HCT116 (cell line): ENCODE data around the gene INPP5E.

Experiments used
- CTCF ChIP-seq, 3 experiments: fragments of 200-600 bp in 1 of 3; sonication (generic) in 1 of 3; IDR thresholded peaks in 2 of 3; conservative IDR thresholded peaks in 1 of 3; 2 replicates each; pipeline ENCODE4 v1.5.1; 2012 to 2017; ENCODE audit warnings: low read depth in 2 of 3, low read length in 2 of 3, antibody characterized with exemption in 1 of 3, borderline replicate concordance in 1 of 3, control low read depth in 1 of 3, mild to moderate bottlenecking in 1 of 3, mixed read lengths in 1 of 3, mixed run types in 1 of 3, moderate library complexity in 1 of 3; ENCODE audit not compliant: insufficient read depth in 1 of 3
- EZH2 ChIP-seq: fragments of 200-600 bp; sonication (generic); IDR thresholded peaks from 2 replicates; pipeline ENCODE4 v1.6.1; 2017; ENCODE audit warnings: antibody characterized with exemption, mixed run types
- POLR2A ChIP-seq: IDR thresholded peaks from 2 replicates; pipeline ENCODE4 v1.7.0; 2011; ENCODE audit warnings: borderline replicate concordance; ENCODE audit not compliant: insufficient read depth, insufficient read length; ENCODE audit errors: extremely low read depth
- POLR2AphosphoS5 ChIP-seq: IDR thresholded peaks from 2 replicates; pipeline ENCODE4 v1.6.1; 2011; ENCODE audit warnings: mild to moderate bottlenecking, low read depth, low read length, moderate library complexity
- ZNF274 ChIP-seq: fragments of 200-500 bp; sonication (Bioruptor generic); IDR thresholded peaks from 2 replicates; pipeline ENCODE4 v1.6.1; 2014; ENCODE audit warnings: mild to moderate bottlenecking, low read depth, low read length, inconsistent platforms
- TF ChIP-seq, protein P1 (sequence below): IDR thresholded peaks from 2 replicates; pipeline ENCODE4 v1.6.1; 2012; ENCODE audit warnings: low read depth
- TF ChIP-seq, protein P2 (sequence below): IDR thresholded peaks from 2 replicates; pipeline ENCODE4 v1.6.1; 2012

GRCh38 chr9:136453326-136453725, 13.7 kb upstream of the INPP5E start:
- TF ChIP-seq CTCF (IDR thresholded peaks at IDR 0.05 in 2 of 3, conservative IDR thresholded peaks at IDR 0.05 in 1 of 3; ENCODE audit: borderline replicate concordance in 1 of 3, insufficient read depth in 1 of 3, low read depth in 2 of 3, low read length in 2 of 3) = no peak
- TF ChIP-seq, protein P1, sequence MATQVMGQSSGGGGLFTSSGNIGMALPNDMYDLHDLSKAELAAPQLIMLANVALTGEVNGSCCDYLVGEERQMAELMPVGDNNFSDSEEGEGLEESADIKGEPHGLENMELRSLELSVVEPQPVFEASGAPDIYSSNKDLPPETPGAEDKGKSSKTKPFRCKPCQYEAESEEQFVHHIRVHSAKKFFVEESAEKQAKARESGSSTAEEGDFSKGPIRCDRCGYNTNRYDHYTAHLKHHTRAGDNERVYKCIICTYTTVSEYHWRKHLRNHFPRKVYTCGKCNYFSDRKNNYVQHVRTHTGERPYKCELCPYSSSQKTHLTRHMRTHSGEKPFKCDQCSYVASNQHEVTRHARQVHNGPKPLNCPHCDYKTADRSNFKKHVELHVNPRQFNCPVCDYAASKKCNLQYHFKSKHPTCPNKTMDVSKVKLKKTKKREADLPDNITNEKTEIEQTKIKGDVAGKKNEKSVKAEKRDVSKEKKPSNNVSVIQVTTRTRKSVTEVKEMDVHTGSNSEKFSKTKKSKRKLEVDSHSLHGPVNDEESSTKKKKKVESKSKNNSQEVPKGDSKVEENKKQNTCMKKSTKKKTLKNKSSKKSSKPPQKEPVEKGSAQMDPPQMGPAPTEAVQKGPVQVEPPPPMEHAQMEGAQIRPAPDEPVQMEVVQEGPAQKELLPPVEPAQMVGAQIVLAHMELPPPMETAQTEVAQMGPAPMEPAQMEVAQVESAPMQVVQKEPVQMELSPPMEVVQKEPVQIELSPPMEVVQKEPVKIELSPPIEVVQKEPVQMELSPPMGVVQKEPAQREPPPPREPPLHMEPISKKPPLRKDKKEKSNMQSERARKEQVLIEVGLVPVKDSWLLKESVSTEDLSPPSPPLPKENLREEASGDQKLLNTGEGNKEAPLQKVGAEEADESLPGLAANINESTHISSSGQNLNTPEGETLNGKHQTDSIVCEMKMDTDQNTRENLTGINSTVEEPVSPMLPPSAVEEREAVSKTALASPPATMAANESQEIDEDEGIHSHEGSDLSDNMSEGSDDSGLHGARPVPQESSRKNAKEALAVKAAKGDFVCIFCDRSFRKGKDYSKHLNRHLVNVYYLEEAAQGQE = no peak
- TF ChIP-seq ZNF274 = no peak
- TF ChIP-seq POLR2A = no peak
- TF ChIP-seq, protein P2, sequence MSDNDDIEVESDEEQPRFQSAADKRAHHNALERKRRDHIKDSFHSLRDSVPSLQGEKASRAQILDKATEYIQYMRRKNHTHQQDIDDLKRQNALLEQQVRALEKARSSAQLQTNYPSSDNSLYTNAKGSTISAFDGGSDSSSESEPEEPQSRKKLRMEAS = no peak
- TF ChIP-seq EZH2 = no peak
- no peak for TF ChIP-seq POLR2AphosphoS5
